ENCODE measurements around the gene RGCC.

DNA sequence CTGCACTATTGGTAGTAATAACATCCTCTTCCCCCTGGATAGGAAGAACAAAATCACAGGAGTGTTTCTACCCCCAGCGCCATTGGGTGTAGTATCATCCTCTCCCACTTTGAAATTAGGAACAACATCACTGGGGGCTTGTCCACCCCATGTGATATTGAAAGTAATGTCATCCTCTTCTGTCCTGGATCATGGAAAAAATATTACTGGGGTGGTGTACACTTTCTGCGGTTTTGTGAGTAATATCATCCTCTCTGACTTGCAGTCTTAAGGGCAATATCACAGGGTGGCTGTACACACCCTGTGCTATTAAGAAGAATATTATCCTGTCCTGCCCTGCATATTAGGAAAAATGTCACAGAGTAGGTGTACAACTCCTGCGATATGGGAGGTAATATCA is 4.9 kb upstream of the RGCC start:
- TF ChIP-seq, protein P1, sequence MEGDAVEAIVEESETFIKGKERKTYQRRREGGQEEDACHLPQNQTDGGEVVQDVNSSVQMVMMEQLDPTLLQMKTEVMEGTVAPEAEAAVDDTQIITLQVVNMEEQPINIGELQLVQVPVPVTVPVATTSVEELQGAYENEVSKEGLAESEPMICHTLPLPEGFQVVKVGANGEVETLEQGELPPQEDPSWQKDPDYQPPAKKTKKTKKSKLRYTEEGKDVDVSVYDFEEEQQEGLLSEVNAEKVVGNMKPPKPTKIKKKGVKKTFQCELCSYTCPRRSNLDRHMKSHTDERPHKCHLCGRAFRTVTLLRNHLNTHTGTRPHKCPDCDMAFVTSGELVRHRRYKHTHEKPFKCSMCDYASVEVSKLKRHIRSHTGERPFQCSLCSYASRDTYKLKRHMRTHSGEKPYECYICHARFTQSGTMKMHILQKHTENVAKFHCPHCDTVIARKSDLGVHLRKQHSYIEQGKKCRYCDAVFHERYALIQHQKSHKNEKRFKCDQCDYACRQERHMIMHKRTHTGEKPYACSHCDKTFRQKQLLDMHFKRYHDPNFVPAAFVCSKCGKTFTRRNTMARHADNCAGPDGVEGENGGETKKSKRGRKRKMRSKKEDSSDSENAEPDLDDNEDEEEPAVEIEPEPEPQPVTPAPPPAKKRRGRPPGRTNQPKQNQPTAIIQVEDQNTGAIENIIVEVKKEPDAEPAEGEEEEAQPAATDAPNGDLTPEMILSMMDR (IDR thresholded peaks at IDR 0.05), result no peak
- no peak for TF ChIP-seq ZFX (IDR thresholded peaks at IDR 0.05; ENCODE audit: borderline replicate concordance)
